ENCODE results near the gene METTL2B.
"Not testable (repeated sequence)": the region's sequence is repeated elsewhere in the genome, so short reads cannot be mapped to it uniquely, and the experiment has no call there.

GRCh38 chr7:128457385-128457784, 19.2 kb upstream of the METTL2B start:
- TF ChIP-seq POLR2A, POLR2AphosphoS5, TAF1, SPI1, POU2F2 (IDR thresholded peaks at IDR 0.05; ENCODE audit: low read depth, low read length): not testable (repeated sequence)

Data from GM12891 (cell line).